Erythroblast (primary cell): ENCODE results near the gene ZSCAN25.

ENCODE experiments used
- GATA1 ChIP-seq: IDR thresholded peaks from 2 replicates; pipeline ENCODE4 v1.6.1; 2011; ENCODE audit warnings: low read depth, mild to moderate bottlenecking, control low read depth, low read length, moderate library complexity
- POLR2A ChIP-seq: IDR thresholded peaks from 2 replicates; pipeline ENCODE4 v1.6.1; 2011; ENCODE audit warnings: mild to moderate bottlenecking, low read length

- TF ChIP-seq POLR2A = no peak
- no peak for TF ChIP-seq GATA1
Observed at GRCh38 chr7:99639267-99639666, 22.5 kb downstream of the ZSCAN25 start.
